ENCODE measurements around the gene DGAT2L6. TPM values are rescaled to one million over a fixed set of nuclear protein-coding genes. Genes with fewer than 3 reads are reported as not detected.
"Not testable (repeated sequence)": the region's sequence is repeated elsewhere in the genome, so short reads cannot be mapped to it uniquely, and the experiment has no call there.

Gene DGAT2L6
- total and polyA plus RNA-seq, 3 experiments from 2014 or later = not detected

- H3K36me3 ChIP-seq (ENCODE audit: insufficient read depth, low read length) = no peaks in the 10 kb centered on the region
- ChIA-PET CTCF (no interaction called here), POLR2A (no interaction called here)
- no peaks in the 10 kb centered on the region for H3K4me1 ChIP-seq (ENCODE audit: insufficient read depth, low read length)
- Mint-ChIP-seq H3K4me1 (no peaks in the 10 kb centered on the region), H3K27me3 (peaks cover 4 to 17% of the 10 kb centered on the region in 2 donors), H3K36me3 (no peaks in the 10 kb centered on the region), H3K27ac (peak overlapping the region in 1 of 8 donors; percentile 56), H3K9me3 (peaks cover 0 to 4% (median 0%) of the 10 kb centered on the region in 5 donors), H3K4me3 (no peak overlapping the region)
- no peak for DNase-seq
- H3K27ac ChIP-seq (ENCODE audit: low read depth, low read length) = no peak overlapping the region
- H3K4me3 ChIP-seq (ENCODE audit: low read length) = no peak overlapping the region
- H3K9me3 ChIP-seq (ENCODE audit: low read length) = no peaks in the 10 kb centered on the region
- H3K27me3 ChIP-seq (ENCODE audit: insufficient read depth, low read length, poor library complexity, severe bottlenecking) = no peaks in the 10 kb centered on the region
Measured at GRCh38 chrX:70208479-70208878, 31.2 kb downstream of the DGAT2L6 start.

- POLR2A ChIA-PET; H3K36me3 ChIP-seq (ENCODE audit: insufficient read depth, low read length); H3K4me3 Mint-ChIP-seq; CTCF ChIA-PET; DNase-seq; H3K27ac ChIP-seq (ENCODE audit: low read depth, low read length); H3K9me3 ChIP-seq (ENCODE audit: low read length); H3K36me3 Mint-ChIP-seq; H3K27ac Mint-ChIP-seq; H3K27me3 ChIP-seq (ENCODE audit: insufficient read depth, low read length, poor library complexity, severe bottlenecking); H3K4me1 Mint-ChIP-seq; H3K4me1 ChIP-seq (ENCODE audit: insufficient read depth, low read length); H3K4me3 ChIP-seq (ENCODE audit: low read length); H3K9me3 Mint-ChIP-seq: not testable (repeated sequence)
- H3K27me3 Mint-ChIP-seq = peaks cover 4 to 11% of the 10 kb centered on the region in 2 donors
Measured at GRCh38 chrX:70209570-70209969, 32.3 kb downstream of the DGAT2L6 start.

- Histone ChIP-seq H3K9me3 (ENCODE audit: low read length) (no peaks in the 10 kb centered on the region), H3K27me3 (ENCODE audit: insufficient read depth, low read length, poor library complexity, severe bottlenecking) (no peaks in the 10 kb centered on the region), H3K4me1 (ENCODE audit: insufficient read depth, low read length) (no peaks in the 10 kb centered on the region), H3K27ac (ENCODE audit: low read depth, low read length) (no peak overlapping the region), H3K4me3 (ENCODE audit: low read length) (no peak overlapping the region), H3K36me3 (ENCODE audit: insufficient read depth, low read length) (no peaks in the 10 kb centered on the region)
- H3K27me3 Mint-ChIP-seq = peaks cover 0 to 6% of the 10 kb centered on the region in 2 donors
- H3K4me1 Mint-ChIP-seq = peaks cover 0 to 3% (median 0%) of the 10 kb centered on the region in 3 donors
- H3K4me3 Mint-ChIP-seq = no peak overlapping the region
- H3K36me3 Mint-ChIP-seq = no peaks in the 10 kb centered on the region
- peak overlapping the region in 2 of 8 donors; percentile 2 to 13 for H3K27ac Mint-ChIP-seq
- DNase-seq = no peak
- no peaks in the 10 kb centered on the region for H3K9me3 Mint-ChIP-seq
- POLR2A ChIA-PET = no interaction called here
- CTCF ChIA-PET = no interaction called here
Measured at GRCh38 chrX:70219938-70220764, 42.9 kb downstream of the DGAT2L6 start.

- Mint-ChIP-seq H3K4me1 (no peaks in the 10 kb centered on the region), H3K27ac (no peak overlapping the region), H3K4me3 (no peak overlapping the region), H3K9me3 (no peaks in the 10 kb centered on the region), H3K27me3 (peaks cover 0 to 5% of the 10 kb centered on the region in 2 donors), H3K36me3 (no peaks in the 10 kb centered on the region)
- H3K4me3 ChIP-seq (ENCODE audit: low read length) = no peak overlapping the region
- no peaks in the 10 kb centered on the region for H3K27me3 ChIP-seq (ENCODE audit: insufficient read depth, low read length, poor library complexity, severe bottlenecking)
- no peaks in the 10 kb centered on the region for H3K4me1 ChIP-seq (ENCODE audit: insufficient read depth, low read length)
- no peaks in the 10 kb centered on the region for H3K36me3 ChIP-seq (ENCODE audit: insufficient read depth, low read length)
- POLR2A ChIA-PET = no interaction called here
- CTCF ChIA-PET = no interaction called here
- H3K9me3 ChIP-seq (ENCODE audit: low read length) = no peaks in the 10 kb centered on the region
- no peak for DNase-seq
- no peak overlapping the region for H3K27ac ChIP-seq (ENCODE audit: low read depth, low read length)
Measured at GRCh38 chrX:70226048-70226447, 48.8 kb downstream of the DGAT2L6 start.

- Mint-ChIP-seq H3K9me3 (no peaks in the 10 kb centered on the region), H3K4me3 (no peak overlapping the region), H3K27ac (no peak overlapping the region), H3K36me3 (no peaks in the 10 kb centered on the region), H3K4me1 (no peaks in the 10 kb centered on the region), H3K27me3 (peaks cover 0 to 4% of the 10 kb centered on the region in 2 donors)
- Histone ChIP-seq H3K4me3 (ENCODE audit: low read length) (no peak overlapping the region), H3K27me3 (ENCODE audit: insufficient read depth, low read length, poor library complexity, severe bottlenecking) (no peaks in the 10 kb centered on the region), H3K4me1 (ENCODE audit: insufficient read depth, low read length) (no peaks in the 10 kb centered on the region), H3K27ac (ENCODE audit: low read depth, low read length) (no peak overlapping the region), H3K9me3 (ENCODE audit: low read length) (no peaks in the 10 kb centered on the region), H3K36me3 (ENCODE audit: insufficient read depth, low read length) (no peaks in the 10 kb centered on the region)
- DNase-seq = no peak
- ChIA-PET CTCF (no interaction called here), POLR2A (no interaction called here)
Measured at GRCh38 chrX:70226687-70227086, 49.4 kb downstream of the DGAT2L6 start.

GRCh38 chrX:70231666-70232065 lies 54.4 kb downstream of the DGAT2L6 start:
- Histone ChIP-seq H3K27ac (ENCODE audit: low read depth, low read length) (no peak overlapping the region), H3K4me1 (ENCODE audit: insufficient read depth, low read length) (no peaks in the 10 kb centered on the region), H3K27me3 (ENCODE audit: insufficient read depth, low read length, poor library complexity, severe bottlenecking) (no peaks in the 10 kb centered on the region), H3K36me3 (ENCODE audit: insufficient read depth, low read length) (no peaks in the 10 kb centered on the region), H3K4me3 (ENCODE audit: low read length) (no peak overlapping the region), H3K9me3 (ENCODE audit: low read length) (no peaks in the 10 kb centered on the region)
- Mint-ChIP-seq H3K4me1 (peaks cover 0 to 5% (median 0%) of the 10 kb centered on the region in 3 donors), H3K9me3 (no peaks in the 10 kb centered on the region), H3K27me3 (peaks cover 0 to 5% of the 10 kb centered on the region in 2 donors), H3K36me3 (no peaks in the 10 kb centered on the region), H3K27ac (no peak overlapping the region), H3K4me3 (no peak overlapping the region)
- no peak for DNase-seq
- CTCF ChIA-PET = no interaction called here
- POLR2A ChIA-PET = no interaction called here

- Histone ChIP-seq H3K27ac (ENCODE audit: low read depth, low read length) (no peak within 1 kb of the TSS), H3K4me3 (ENCODE audit: low read length) (no peak within 1 kb of the TSS), H3K4me1 (ENCODE audit: insufficient read depth, low read length) (no peaks in the 10 kb centered on the region), H3K9me3 (ENCODE audit: low read length) (no peaks in the 10 kb centered on the region), H3K36me3 (ENCODE audit: insufficient read depth, low read length) (no peaks in the 10 kb centered on the region), H3K27me3 (ENCODE audit: insufficient read depth, low read length, poor library complexity, severe bottlenecking) (no peaks in the 10 kb centered on the region)
- no peak for DNase-seq
- CTCF ChIA-PET = no interaction called here
- Mint-ChIP-seq H3K27me3 (peaks cover 4 to 5% of the 10 kb centered on the region in 2 donors), H3K4me3 (no peak within 1 kb of the TSS), H3K4me1 (peaks cover 0 to 5% (median 0%) of the 10 kb centered on the region in 3 donors), H3K9me3 (no peaks in the 10 kb centered on the region), H3K27ac (peak within 1 kb of the TSS in 2 of 8 donors; percentile 28 to 61), H3K36me3 (no peaks in the 10 kb centered on the region)
- POLR2A ChIA-PET = no interaction called here
Measured at GRCh38 chrX:70234355-70234754, 57.1 kb downstream of the DGAT2L6 start, which contains the start of gene AWAT1. TSS of gene AWAT1 (plus strand) at chrX:70234655. CDS start at chrX:70234696, 41 bp downstream.

- H3K4me3 ChIP-seq (ENCODE audit: low read length) = no peak overlapping the region
- peaks cover 0 to 1% (median 0%) of the 10 kb centered on the region in 5 donors for H3K9me3 Mint-ChIP-seq
- H3K4me3 Mint-ChIP-seq = no peak overlapping the region
- POLR2A ChIA-PET = no interaction called here
- no peak overlapping the region for H3K27ac Mint-ChIP-seq
- no peak for DNase-seq
- no peaks in the 10 kb centered on the region for H3K27me3 ChIP-seq (ENCODE audit: insufficient read depth, low read length, poor library complexity, severe bottlenecking)
- no peaks in the 10 kb centered on the region for H3K9me3 ChIP-seq (ENCODE audit: low read length)
- CTCF ChIA-PET = no interaction called here
- no peaks in the 10 kb centered on the region for H3K4me1 ChIP-seq (ENCODE audit: insufficient read depth, low read length)
- H3K36me3 Mint-ChIP-seq = no peaks in the 10 kb centered on the region
- no peaks in the 10 kb centered on the region for H3K36me3 ChIP-seq (ENCODE audit: insufficient read depth, low read length)
- H3K4me1 Mint-ChIP-seq = no peaks in the 10 kb centered on the region
- no peak overlapping the region for H3K27ac ChIP-seq (ENCODE audit: low read depth, low read length)
- peaks cover 0 to 7% of the 10 kb centered on the region in 2 donors for H3K27me3 Mint-ChIP-seq
Measured at GRCh38 chrX:70240751-70241150, 63.5 kb downstream of the DGAT2L6 start.
